SK-N-SH treated with all-trans-retinoic acid at 6 μM for 48 hours (cell line): ENCODE results near the gene C3orf49.

Experiments used
- ISL1 ChIP-seq: fragments of 250-450 bp; sonication (Bioruptor Pico); IDR thresholded peaks from 2 replicates; pipeline ENCODE4 v2.1.2; 2022; ENCODE audit warnings: mild to moderate bottlenecking, moderate library complexity
- OSR1 ChIP-seq: fragments of 250-450 bp; sonication (Bioruptor Pico); IDR thresholded peaks from 2 replicates; pipeline ENCODE4 v1.8.0; 2022; ENCODE audit warnings: moderate library complexity, mild to moderate bottlenecking, inconsistent platforms
- TOX ChIP-seq: fragments of 250-450 bp; sonication (Bioruptor Pico); IDR thresholded peaks from 2 replicates; pipeline ENCODE4 v1.8.0; 2021; ENCODE audit warnings: mild to moderate bottlenecking, moderate library complexity, borderline replicate concordance
- TF ChIP-seq, protein P1 (sequence below): fragments of 250-450 bp; sonication (Bioruptor Pico); IDR thresholded peaks from 2 replicates; pipeline ENCODE4 v1.8.0; 2020; ENCODE audit warnings: mild to moderate bottlenecking, moderate library complexity, borderline replicate concordance
- TF ChIP-seq, protein P2 (sequence below): fragments of 250-450 bp; sonication (Bioruptor Pico); IDR thresholded peaks from 2 replicates; pipeline ENCODE4 v1.5.1; 2020; ENCODE audit warnings: low read depth, mild to moderate bottlenecking, moderate library complexity
- TF ChIP-seq, protein P3 (sequence below): fragments of 250-450 bp; sonication (Bioruptor Pico); IDR thresholded peaks from 2 replicates; pipeline ENCODE4 v1.5.0; 2020; ENCODE audit warnings: mild to moderate bottlenecking, moderate library complexity

DNA sequence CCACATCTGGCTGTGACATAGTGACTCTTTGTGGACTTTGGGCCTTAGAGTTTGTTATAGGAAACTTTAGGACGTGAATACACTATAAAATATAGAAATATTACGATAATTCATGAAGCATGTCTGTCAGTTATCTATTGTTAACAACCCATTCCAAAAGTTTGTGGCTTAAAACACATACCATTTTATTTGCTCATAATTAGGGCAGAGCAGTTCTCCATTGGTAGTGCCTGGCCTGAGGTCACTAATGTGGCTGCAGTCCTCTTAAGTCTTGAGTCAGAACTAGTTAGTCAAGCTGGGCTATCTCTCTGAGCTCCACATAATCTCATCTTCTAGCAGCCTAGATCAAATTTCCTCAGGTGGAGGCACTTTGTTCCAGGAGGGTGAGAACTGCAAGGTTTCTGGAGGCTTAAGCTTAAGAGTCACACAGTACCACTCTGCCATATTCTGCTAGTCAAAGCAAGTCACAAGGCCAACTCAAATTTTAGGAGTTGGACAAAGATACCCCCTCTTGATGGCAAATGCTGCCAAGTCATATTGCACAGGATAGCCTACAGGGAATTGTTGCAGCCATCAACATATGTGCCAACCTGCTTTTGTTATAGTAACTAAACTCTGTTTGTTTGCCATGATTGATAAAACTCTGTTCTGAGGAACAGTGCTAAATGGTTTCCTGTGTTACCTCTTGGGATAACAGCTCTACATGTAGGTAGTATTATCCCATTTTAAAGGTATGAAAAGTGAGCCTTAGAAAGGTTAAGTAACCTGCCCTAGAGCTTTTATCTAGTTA, 53.2 kb downstream of the C3orf49 start:
- TF ChIP-seq, protein P1, sequence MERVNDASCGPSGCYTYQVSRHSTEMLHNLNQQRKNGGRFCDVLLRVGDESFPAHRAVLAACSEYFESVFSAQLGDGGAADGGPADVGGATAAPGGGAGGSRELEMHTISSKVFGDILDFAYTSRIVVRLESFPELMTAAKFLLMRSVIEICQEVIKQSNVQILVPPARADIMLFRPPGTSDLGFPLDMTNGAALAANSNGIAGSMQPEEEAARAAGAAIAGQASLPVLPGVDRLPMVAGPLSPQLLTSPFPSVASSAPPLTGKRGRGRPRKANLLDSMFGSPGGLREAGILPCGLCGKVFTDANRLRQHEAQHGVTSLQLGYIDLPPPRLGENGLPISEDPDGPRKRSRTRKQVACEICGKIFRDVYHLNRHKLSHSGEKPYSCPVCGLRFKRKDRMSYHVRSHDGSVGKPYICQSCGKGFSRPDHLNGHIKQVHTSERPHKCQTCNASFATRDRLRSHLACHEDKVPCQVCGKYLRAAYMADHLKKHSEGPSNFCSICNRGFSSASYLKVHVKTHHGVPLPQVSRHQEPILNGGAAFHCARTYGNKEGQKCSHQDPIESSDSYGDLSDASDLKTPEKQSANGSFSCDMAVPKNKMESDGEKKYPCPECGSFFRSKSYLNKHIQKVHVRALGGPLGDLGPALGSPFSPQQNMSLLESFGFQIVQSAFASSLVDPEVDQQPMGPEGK (CRISPR knock-in tag), result no peak
- TF ChIP-seq TOX (CRISPR knock-in tag) (0 out of 2 replicates have a peak, but pooled peaks have one; percentile 15), OSR1 (no peak), ISL1 (CRISPR knock-in tag) (no peak)
- TF ChIP-seq, protein P2, sequence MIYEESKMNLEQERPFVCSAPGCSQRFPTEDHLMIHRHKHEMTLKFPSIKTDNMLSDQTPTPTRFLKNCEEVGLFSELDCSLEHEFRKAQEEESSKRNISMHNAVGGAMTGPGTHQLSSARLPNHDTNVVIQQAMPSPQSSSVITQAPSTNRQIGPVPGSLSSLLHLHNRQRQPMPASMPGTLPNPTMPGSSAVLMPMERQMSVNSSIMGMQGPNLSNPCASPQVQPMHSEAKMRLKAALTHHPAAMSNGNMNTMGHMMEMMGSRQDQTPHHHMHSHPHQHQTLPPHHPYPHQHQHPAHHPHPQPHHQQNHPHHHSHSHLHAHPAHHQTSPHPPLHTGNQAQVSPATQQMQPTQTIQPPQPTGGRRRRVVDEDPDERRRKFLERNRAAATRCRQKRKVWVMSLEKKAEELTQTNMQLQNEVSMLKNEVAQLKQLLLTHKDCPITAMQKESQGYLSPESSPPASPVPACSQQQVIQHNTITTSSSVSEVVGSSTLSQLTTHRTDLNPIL (CRISPR knock-in tag), result no peak
- TF ChIP-seq, protein P3, sequence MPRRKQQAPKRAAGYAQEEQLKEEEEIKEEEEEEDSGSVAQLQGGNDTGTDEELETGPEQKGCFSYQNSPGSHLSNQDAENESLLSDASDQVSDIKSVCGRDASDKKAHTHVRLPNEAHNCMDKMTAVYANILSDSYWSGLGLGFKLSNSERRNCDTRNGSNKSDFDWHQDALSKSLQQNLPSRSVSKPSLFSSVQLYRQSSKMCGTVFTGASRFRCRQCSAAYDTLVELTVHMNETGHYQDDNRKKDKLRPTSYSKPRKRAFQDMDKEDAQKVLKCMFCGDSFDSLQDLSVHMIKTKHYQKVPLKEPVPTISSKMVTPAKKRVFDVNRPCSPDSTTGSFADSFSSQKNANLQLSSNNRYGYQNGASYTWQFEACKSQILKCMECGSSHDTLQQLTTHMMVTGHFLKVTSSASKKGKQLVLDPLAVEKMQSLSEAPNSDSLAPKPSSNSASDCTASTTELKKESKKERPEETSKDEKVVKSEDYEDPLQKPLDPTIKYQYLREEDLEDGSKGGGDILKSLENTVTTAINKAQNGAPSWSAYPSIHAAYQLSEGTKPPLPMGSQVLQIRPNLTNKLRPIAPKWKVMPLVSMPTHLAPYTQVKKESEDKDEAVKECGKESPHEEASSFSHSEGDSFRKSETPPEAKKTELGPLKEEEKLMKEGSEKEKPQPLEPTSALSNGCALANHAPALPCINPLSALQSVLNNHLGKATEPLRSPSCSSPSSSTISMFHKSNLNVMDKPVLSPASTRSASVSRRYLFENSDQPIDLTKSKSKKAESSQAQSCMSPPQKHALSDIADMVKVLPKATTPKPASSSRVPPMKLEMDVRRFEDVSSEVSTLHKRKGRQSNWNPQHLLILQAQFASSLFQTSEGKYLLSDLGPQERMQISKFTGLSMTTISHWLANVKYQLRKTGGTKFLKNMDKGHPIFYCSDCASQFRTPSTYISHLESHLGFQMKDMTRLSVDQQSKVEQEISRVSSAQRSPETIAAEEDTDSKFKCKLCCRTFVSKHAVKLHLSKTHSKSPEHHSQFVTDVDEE (CRISPR knock-in tag), result no peak
